ENCODE measurements around the gene CDK11B.
"Not testable (repeated sequence)": the region's sequence is repeated elsewhere in the genome, so short reads cannot be mapped to it uniquely, and the experiment has no call there.

The CDK11B gene

DNA sequence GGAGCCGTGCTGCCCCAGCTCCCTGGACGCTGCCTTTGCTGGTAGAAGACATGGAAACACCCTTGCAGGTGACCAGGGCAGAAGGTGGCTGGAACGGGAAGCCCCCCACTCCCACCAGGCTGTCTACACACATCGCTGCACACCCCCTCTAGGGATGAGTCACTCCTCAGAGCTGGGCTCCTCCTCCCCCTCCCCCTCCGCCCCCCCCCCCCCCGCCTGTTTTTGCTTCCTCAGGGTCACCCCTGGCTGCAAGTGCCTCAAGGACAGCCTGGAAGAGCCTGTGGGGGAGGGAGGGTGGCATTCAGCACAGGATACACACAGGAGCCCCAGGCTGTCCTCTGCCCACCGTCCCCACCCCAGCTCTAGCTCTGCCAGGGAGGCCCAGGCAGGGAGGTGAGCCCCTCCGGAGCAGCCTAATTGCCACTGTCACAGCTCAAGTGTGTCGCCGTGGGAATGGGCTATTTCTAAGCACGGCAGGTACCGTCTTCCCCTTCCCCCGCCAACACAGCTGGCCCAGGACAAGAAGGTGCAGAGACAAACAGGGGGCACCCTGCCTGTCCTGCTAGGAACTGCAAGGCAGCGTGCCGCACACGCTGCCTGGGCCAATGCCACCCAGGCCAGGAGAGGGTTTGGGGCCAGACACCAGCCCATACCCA is 61.4 kb downstream of the CDK11B start:
- no peak for DNase-seq

DNA sequence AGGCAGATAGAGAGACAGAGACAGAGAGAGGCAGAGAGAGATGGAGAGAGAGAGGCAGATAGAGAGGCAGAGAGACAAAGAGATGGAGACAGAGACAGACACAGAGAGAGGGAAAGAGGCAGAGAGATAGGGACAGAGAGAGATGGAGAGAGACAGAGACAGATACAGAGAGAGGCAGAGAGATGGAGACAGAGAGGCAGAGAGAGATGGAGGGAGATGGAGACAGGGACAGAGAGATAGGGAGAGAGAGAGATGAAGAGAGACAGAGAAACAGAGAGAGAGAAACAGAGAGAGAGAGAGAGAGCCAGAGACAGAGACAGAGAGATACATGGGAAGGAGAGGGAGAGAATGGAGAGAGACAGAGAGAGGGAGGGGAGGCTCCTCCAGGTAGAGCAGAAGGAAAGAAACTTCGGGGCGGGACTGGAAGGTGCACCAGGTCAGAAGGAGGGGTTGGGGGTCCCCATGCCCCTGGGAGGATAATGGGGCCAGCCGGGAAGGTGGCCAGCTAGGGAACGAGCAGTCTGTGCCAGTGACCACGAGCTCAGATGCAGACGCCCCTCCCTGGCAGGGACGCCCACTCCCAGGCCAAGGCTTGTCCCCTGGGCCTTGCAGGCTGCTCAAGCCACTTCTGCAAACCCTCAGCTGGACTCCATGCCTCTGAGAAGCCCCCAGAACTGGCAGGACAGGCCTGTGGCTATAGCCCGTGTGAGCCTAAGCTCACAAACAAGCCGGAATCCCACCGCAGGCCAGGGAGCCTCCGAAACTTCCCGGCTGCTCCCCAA is 62.1 kb downstream of the CDK11B start:
- no peak for DNase-seq

DNA sequence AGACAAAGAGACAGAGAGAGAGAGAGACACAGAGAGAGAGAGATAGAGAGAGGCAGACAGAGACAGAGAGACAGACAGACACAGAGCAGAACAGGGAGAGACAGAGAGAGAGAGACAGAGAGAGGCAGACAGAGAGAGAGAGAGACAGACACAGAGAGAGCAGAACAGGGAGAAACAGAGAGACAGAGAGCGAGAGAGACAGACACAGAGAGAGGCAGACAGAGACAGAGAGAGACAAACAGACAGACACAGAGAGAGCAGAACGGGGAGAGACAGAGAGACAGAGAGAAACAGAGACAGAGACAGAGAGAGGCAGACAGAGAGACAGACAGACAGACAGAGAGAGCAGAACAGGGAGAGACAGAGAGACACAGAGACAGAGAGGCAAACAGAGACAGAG is 63.5 kb downstream of the CDK11B start:
- not testable (repeated sequence) for DNase-seq

DNA sequence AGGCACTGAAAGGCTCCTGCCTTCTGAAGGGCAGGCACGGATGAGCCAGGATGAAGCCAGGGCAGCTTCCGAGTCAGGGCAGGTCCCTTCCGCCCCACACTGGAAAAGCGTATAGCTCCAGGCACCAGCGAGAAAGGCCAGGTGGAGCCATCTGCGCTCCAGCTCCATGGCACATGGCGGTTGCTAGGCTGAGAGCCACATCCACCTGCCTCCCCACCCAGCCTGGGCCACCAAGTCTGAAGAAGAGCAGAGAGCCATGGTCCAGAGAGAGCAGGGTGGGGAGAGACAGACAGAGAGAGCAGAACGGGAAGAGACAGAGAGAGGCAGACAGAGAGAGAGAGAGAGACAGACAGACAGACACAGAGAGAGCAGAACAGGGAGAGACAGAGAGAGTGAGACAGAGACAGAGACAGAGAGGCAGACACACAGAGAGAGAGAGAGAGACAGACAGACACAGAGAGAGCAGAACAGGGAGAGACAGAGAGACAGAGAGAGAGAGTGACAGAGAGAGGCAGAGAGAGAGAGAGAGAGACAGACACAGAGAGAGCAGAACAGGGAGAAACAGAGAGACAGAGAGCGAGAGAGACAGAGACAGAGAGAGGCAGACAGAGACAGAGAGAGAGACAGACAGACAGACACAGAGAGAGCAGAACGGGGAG is 64.1 kb downstream of the CDK11B start:
- no peak for DNase-seq

DNA sequence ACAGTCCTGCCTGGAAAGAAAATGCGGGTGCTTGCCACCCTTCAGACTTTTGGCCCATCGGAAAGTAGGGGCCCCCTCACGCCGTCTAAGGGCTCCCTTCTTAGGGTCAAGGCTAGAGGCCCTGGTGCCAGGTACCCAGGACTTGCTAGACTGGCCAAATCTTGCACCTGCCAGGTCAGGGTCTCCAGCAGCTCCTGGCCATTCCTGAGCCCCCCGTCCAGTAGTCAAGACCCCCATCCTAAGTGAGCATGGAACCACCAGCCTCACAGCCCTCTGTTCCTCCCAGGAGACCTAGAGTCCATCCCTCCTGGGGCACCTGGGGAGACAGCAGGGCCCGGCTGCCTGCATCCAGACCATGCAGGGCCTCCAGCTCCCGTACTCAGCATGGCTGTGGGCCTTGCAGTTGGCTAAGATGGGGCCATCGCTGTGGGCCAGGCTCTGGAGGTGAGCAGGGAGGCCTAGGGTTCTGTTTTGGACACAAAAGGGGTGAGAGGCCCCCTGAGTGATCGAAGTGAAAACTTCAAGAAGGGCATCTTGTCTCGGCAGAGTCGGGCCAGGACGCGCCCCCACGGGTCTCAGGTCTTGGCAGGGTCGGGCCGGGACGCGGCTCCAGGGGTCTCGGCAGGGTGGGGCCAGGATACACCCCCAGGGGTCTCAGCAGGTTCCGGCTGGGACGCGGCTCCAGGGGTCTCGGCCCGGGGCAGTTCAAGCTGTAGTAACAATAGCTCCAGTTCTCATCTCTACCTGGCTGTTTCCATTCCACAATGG is 64.8 kb downstream of the CDK11B start:
- no peak for DNase-seq

DNA sequence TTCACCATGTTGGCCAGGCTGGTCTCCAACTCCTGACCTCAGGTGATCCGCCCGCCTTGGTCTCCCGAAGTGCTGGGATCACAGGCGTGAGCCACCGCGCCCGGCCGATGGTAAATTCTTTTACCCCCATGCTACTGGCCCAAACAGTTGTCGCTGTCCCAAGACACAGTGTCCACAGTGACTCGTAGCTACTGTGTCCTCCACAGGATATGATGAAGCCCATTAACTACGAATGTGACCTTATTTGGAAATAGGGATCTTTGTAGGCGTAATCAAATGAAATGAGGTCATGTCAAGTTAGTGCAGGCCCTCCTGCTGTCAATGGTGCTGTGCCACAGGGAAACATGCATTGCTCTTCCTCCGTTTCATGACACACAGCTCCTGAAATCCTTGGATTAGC is 67.4 kb downstream of the CDK11B start:
- no peak for DNase-seq
